HG02840 (cell line): ENCODE results near the gene HNRNPK.
"Not testable (repeated sequence)": the region's sequence is repeated elsewhere in the genome, so short reads cannot be mapped to it uniquely, and the experiment has no call there.

ENCODE experiments used
- ATAC-seq: cut with Tn5 transposase; IDR thresholded peaks from one replicate; pipeline ENCODE4 v1.9.1; 2021; ENCODE audit warnings: mild to moderate bottlenecking, moderate library complexity, moderate number of reproducible peaks; ENCODE audit not compliant: unreplicated experiment, low FRiP score

HNRNPK gene

DNA sequence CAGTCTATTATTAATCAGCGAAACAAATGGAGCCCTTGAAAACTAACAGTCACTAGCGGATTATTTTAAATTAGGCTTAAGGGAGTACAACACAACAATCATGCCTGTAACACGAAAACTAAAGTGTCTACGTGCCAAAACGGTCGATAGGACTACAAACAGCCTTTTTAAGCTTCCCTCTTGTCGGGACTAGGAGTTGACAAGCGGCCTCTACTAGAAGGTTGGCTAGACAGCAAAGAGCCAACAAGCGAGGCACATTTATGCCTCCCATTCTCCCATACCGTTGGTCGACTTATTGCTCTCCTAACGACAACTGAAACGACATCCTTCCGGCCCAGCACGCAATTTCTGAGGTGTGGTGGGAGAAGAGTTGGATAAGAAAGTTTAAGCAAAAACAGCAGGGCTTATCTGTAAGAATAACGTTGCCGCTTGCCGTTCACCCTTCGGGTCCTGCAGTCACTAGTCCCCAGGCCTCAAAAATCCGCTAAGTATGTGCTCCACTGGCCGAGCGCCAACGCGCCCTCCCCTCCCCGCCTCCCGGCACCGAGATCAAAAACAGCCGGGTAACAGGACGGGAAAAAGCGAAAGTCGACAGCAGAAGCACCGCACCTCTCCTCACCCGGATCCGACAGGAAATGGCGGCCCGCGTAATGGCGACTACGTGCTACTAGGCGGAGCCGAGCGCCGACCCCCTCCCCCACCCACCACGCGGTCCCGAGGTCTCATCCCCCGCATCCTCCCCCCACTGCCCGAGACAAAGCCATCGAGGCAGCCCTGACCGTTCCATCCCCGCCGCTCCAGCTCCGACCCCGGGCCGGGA, 813 bp downstream of the HNRNPK start:
- ATAC-seq = peak; percentile 27

GRCh38 chr9:83977196-83977595, 2.8 kb downstream of the HNRNPK start:
- ATAC-seq = no peak

DNA sequence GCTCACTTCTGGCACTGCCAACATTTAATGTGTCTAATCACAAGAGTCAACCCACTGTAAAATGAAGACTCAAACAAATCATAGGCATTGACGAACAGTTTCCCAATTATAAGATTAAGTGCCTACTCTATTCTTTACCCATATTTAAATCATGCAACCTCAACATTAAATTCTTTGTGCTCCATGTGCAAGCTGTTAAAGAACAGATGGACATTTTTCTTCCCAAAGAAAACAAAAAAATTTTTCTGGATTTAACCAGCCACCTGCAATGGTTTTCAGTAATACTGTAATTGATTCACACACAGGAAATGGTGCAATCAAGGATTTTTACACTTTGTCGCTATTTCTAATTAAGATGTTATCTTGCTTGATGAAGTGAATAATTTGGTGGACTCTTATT, 3.6 kb downstream of the HNRNPK start:
- no peak for ATAC-seq

DNA sequence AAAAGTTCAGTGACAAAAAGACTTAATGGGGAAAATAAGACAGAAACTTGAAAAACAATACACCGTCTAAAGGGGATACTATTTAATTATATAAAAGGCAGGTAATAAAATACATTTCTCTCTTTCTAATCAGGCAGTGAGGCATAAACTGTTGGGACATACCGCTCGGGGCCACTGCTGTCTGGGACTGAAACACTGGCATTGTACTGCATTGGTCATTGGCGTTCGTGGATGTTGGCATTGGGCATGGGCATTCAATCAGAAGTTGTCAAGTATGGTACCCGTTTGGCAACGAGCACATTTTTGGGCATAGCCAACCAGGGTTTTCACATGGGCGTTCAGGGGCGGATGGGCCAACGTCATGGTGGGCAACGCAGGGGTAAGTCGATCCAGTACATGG, 4.7 kb downstream of the HNRNPK start:
- no peak for ATAC-seq

DNA sequence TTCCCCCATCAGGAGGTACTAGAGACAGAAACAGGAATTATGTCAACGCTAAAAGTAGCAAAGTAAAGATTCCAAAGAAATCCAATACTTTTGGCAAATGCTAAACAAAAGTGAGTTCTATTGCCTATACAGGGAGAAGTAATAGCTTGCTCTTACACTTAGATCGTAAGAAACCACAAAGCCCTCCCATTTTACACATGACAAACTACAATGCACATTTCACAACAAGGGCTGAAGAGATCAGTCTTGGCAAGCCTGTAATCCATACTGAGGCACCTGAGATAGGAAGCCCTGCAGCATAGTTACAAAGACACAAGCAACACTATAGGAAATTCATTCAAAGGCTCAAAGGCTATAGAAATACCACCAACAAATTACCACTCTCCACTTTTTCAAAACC, 7.7 kb downstream of the HNRNPK start:
- ATAC-seq = no peak

- no peak for ATAC-seq
Measured at GRCh38 chr9:83971485-83971884, 8.5 kb downstream of the HNRNPK start.

- ATAC-seq = no peak
Measured at GRCh38 chr9:83969602-83970001, 10.4 kb downstream of the HNRNPK start.

DNA sequence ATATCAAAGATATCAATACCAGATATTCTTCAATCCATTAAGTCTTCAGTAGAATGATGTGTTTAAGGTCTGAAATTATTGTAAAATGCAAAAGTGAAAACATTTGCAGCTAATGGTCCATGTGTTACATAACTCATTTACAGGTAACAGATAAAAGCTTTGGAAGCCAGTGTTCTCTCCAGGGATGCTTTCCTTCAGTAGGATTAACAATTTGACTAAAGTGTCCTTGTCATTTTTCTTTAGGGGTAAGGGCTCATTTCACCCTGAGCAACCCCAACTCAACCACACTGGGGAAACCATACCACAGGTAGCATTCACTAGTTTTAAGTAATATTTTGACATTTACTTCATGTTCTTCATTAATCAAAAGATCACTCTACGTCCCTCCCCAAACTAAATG, 12.9 kb downstream of the HNRNPK start:
- no peak for ATAC-seq

DNA sequence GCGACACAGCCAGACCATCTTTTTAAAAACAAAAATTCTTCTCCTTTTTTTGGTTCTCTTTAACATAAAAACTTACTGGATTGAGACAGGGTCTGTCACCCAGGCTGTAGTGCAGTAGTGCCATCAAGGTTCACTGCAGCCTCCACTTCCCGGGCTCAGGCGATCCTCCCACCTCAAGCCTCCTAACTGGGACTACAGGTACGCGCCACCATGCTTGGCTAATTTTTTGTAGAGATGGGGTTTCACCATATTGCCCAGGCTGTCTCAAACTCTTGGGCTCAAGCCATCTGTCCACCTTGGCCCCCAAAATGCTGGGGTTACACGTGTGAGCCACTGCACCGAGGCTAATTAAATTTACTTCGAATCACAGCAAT, 13.8 kb downstream of the HNRNPK start:
- ATAC-seq = no peak

DNA sequence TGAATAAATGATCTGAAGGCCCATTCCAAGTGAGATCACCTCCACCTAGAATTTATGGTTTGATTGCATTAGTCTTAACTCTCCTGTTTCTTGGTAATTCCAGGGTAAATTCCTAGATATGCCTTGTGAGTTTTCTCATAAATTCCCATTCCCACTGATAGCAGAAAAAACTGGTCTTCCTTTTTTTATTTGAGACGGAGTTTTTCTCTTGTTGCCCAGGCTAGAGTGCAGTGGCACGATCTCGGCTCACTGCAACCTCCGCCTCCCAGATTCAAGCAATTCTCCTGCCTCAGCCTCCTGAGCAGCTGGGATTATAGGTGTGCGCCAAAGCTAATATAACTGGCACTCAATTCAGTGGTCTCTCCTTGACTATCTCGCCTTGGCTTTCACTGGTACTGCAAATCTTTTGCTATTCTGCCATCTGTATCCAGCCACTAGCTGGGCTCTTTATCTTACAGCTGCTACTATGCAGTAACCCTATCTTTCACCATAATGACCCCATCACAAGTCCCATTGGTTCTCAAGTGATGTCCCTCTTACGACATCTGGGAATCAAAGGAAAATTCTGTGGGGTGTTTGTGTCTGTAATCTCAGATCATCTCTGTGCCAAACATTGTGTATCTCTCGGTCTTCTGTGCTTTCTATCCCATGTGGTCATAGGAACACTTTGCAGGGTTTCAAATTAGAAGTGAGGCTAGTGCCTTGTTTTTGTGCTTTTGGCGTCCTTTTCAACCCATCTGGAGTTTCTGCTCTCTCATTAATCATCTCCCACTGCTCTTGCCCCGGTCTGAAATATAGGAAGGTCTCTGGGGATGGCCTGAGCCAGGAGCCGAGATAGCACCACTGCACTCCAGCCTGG, 14.4 kb downstream of the HNRNPK start:
- ATAC-seq = no peak

GRCh38 chr9:83964973-83965349, 15.1 kb downstream of the HNRNPK start:
- ATAC-seq = no peak

DNA sequence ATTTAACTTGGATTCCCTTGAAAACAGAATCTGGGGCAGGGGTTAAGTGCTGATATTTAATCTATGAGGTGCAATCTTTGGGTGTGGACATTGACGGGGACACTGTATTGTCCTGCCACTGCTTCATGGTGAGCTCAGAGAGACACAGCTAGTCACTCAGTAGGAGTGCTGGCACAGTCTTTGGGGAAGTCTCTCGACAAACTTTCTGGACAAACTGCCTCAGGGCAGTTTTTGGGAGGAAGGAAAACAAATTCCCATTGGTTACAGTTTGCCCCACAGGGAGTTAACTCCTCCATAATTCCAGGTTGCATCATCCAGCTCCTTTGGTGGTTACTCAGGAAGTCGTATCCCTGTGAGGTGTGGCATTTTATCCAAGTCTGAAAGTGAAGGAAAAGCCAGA, 17.9 kb downstream of the HNRNPK start:
- no peak for ATAC-seq

DNA sequence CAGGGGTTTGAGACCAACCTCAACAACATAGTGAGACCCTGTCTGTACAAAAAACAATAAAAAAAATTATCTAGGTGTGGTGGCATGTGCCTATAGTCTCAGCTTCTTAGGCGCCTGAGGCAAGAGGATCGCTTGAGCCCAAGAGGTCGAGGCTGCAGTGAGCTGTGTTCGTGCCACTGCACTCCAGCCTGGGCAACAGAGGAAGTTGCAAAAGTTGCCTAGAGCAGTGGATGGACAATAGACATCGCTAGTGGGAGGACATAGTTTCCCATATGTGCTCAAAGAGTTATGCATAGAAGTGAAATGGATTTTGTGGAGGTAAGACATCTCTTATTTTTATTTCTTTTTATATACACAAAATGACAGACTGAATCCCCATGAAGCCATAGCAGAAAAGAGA, 19.0 kb downstream of the HNRNPK start:
- ATAC-seq = no peak

DNA sequence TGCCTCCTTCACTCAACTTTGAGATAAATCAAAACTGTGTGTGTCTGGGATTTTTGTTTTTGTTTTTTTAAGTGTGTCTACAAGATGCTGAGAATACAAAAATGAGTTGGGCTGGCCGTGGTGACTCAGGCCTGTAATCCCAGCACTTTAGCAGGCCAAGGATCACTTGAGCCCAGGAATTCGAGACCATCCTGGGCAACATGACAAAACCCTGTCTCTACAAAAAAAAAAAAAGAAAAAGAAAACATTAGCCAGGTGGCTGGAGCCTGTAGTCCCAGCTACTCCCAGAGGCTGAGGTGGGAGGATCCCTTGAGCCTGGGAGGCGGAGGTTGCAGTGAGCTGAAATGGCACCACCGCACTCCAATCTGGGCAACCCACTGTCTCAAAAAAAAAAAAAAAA, 21.0 kb downstream of the HNRNPK start:
- no peak for ATAC-seq

GRCh38 chr9:83957248-83957513, 22.8 kb downstream of the HNRNPK start:
- no peak for ATAC-seq

DNA sequence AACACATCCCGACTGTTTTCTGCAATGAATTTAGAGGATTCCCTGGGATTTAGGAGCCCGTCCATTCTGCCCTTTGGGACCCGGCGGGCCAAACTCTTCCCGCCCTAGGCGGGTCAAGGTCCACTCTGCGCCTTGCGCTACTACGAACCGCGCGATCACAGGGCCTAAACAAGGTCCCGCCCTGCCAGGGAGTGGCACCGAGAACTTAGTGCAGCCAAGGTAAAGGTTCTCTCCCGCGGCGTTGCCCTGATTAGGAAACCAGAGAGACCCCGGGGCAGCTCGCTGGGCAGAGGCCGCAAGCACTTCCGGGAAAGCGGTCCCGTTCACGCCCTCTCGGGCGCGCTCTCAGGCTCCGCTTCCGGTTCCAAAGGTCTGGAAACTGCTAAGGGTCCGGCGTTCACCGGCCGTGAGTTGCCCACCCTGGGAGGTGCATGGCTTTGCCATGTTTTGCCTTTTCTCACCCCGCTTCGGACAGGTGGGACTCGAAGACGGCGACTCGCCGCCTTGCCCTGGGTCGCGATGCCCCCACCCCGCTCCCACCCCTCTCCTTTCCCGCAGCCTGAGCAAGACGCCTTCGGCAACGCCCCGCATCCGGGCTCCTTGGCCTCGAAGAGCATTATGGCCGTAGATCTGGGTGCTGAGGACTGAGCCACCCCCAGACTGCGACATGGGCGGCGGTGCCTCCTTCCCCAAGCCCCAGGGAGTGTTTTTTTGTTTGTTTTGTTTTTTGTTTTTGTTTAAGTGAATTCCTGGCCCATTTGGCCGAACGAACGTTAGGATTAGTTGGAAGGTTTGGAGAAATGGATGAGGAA, 23.4 kb downstream of the HNRNPK start:
- peak; percentile 83 for ATAC-seq

GRCh38 chr9:83956086-83956435, 24.0 kb downstream of the HNRNPK start:
- ATAC-seq = peak; percentile 44

GRCh38 chr9:83948096-83948495, 31.9 kb downstream of the HNRNPK start:
- ATAC-seq = not testable (repeated sequence)

- ATAC-seq = no peak
Measured at GRCh38 chr9:83940590-83941303, 39.3 kb downstream of the HNRNPK start.

- no peak for ATAC-seq
Measured at GRCh38 chr9:83937861-83938455, 42.1 kb downstream of the HNRNPK start.
